Fibroblast of lung (primary cell): ENCODE results near the gene EDEM2.
"Not testable (repeated sequence)": the region's sequence is repeated elsewhere in the genome, so short reads cannot be mapped to it uniquely, and the experiment has no call there.

Source experiments
- EZH2 ChIP-seq: IDR thresholded peaks from 2 replicates; pipeline ENCODE4 v1.5.1; 2012; ENCODE audit warnings: low read length, control low read depth, mild to moderate bottlenecking; ENCODE audit errors: missing control alignments
- TF ChIP-seq, protein P1 (sequence below), 2 donors: IDR thresholded peaks in 1 of 2; conservative IDR thresholded peaks in 1 of 2; 1 replicate in 1 of 2; 2 replicates in 1 of 2; pipeline ENCODE4 v1.5.1; 2011 to 2012; ENCODE audit warnings: low read length in 2 of 2, control low read depth in 1 of 2, inconsistent platforms in 1 of 2, low read depth in 1 of 2, mild to moderate bottlenecking in 1 of 2

DNA sequence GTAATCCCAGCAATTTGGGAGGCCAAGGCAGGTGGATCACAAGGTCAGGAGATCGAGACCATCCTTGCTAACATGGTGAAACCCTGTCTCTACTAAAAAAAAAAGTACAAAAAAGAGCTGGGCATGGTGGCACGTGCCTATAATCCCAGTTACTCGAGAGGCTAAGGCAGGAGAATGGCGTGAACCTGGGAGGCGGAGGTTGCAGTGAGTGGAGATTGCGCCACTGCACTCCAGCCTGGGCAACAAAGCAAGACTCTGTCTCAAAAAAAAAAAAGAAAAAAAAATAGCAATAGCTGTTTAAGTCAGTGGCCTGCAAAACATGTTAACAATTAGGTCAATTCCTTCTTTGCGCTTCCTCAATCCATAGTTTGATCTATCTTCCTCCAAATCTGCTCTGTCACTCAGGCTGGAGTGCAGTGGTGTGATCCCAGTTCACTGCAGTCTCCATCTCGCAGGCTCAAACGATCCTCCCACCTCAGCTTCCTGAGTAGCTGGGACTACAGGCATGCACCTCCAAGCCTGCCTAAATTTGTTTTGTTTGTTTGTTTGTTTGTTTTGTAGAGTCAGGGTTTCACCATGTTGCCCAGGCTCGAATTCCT lies 39.7 kb upstream of the EDEM2 start:
- TF ChIP-seq, protein P1, sequence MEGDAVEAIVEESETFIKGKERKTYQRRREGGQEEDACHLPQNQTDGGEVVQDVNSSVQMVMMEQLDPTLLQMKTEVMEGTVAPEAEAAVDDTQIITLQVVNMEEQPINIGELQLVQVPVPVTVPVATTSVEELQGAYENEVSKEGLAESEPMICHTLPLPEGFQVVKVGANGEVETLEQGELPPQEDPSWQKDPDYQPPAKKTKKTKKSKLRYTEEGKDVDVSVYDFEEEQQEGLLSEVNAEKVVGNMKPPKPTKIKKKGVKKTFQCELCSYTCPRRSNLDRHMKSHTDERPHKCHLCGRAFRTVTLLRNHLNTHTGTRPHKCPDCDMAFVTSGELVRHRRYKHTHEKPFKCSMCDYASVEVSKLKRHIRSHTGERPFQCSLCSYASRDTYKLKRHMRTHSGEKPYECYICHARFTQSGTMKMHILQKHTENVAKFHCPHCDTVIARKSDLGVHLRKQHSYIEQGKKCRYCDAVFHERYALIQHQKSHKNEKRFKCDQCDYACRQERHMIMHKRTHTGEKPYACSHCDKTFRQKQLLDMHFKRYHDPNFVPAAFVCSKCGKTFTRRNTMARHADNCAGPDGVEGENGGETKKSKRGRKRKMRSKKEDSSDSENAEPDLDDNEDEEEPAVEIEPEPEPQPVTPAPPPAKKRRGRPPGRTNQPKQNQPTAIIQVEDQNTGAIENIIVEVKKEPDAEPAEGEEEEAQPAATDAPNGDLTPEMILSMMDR (conservative IDR thresholded peaks at IDR 0.05 in 1 of 2, IDR thresholded peaks at IDR 0.05 in 1 of 2; ENCODE audit: low read depth in 1 of 2, low read length in 2 of 2), result not testable (repeated sequence)
- not testable (repeated sequence) for TF ChIP-seq EZH2
